ENCODE measurements around the gene RAB40A. TPM values are rescaled to one million over a fixed set of nuclear protein-coding genes. Genes with fewer than 3 reads are reported as not detected.
A peak's percentile ranks its signal among the peaks of the same experiment; 100 is the strongest.

Gene RAB40A
- total RNA-seq, 1 experiment from 2014 or later: 0.04 TPM

DNA sequence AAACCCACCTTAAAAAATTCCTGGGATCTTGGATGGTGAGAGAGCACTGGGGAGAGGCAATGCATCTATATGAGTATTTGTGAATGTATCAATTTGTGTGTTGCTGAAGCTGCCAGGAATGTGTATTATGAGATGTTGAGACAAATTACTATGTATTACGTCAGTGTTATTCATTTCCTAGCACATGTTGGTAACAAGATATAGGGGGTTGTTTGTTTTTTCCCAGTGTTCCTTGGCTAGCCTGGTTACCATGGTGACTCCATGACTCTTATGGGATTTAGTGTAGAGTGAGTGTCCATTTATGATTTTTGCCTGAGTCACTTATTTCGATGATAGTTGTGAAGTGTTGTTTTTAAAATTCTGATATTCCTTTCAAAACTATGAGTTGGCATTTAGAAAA is 65.6 kb downstream of the RAB40A start:
- DNase-seq: peak; percentile 92
- H3K27me3 ChIP-seq (ENCODE audit: low read length): no peaks in the 10 kb centered on the region
- CTCF ChIA-PET: no interaction called here
- no peaks in the 10 kb centered on the region for H3K9me2 ChIP-seq (replicated peaks; ENCODE audit: low read length)
- no peak overlapping the region for H2AFZ ChIP-seq (ENCODE audit: low read length)
- no peaks in the 10 kb centered on the region for H4K20me1 ChIP-seq (ENCODE audit: low read length)
- TF ChIP-seq EZH2 (IDR thresholded peaks at IDR 0.05; ENCODE audit: low read length, unreplicated experiment) (no peak), EZH2phosphoT487 (IDR thresholded peaks at IDR 0.05; ENCODE audit: borderline replicate concordance, low read length) (no peak)
- TF ChIP-seq, protein P1, sequence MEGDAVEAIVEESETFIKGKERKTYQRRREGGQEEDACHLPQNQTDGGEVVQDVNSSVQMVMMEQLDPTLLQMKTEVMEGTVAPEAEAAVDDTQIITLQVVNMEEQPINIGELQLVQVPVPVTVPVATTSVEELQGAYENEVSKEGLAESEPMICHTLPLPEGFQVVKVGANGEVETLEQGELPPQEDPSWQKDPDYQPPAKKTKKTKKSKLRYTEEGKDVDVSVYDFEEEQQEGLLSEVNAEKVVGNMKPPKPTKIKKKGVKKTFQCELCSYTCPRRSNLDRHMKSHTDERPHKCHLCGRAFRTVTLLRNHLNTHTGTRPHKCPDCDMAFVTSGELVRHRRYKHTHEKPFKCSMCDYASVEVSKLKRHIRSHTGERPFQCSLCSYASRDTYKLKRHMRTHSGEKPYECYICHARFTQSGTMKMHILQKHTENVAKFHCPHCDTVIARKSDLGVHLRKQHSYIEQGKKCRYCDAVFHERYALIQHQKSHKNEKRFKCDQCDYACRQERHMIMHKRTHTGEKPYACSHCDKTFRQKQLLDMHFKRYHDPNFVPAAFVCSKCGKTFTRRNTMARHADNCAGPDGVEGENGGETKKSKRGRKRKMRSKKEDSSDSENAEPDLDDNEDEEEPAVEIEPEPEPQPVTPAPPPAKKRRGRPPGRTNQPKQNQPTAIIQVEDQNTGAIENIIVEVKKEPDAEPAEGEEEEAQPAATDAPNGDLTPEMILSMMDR (conservative IDR thresholded peaks at IDR 0.05; ENCODE audit: low read depth, low read length): no peak
- peak overlapping the region; percentile 84 for H3K27ac ChIP-seq (ENCODE audit: low read length)
- ATAC-seq: peak; percentile 97
- H3K4me2 ChIP-seq (ENCODE audit: low read length): peak overlapping the region; percentile 35
- H3K36me3 ChIP-seq (ENCODE audit: low read depth, low read length): no peaks in the 10 kb centered on the region
- peaks cover 12% of the 10 kb centered on the region for H3K4me1 ChIP-seq (ENCODE audit: insufficient read depth, low read length)
- no peak overlapping the region for H3K4me3 ChIP-seq (ENCODE audit: low read length)
- H3K9ac ChIP-seq (ENCODE audit: low read length): peak overlapping the region; percentile 43; the same call in 1 of the 2 replicates
- no TSS peak for BruUV-seq (replicated peaks)
- intact Hi-C loops (cut with micrococcal nuclease): no loop called here
- POLR2A ChIA-PET (ENCODE audit: unreplicated experiment): no interaction called here
- H3F3A ChIP-seq (ENCODE audit: low read length, unreplicated experiment): no peaks in the 10 kb centered on the region
- H3K79me2 ChIP-seq (ENCODE audit: low read length): no peaks in the 10 kb centered on the region
- no peaks in the 10 kb centered on the region for H3K9me3 ChIP-seq (ENCODE audit: low read length)

Other genes with a start within 250 kb of the RAB40A start
- gene TCEAL5, start 242.7 kb downstream of the RAB40A start, total RNA-seq (2014; rRNA removed): not detected in 2 replicates
- 1.6 and 2.8 TPM in 2 replicates for gene BEX2, start 208.5 kb downstream of the RAB40A start, total RNA-seq (2014; rRNA removed)
- not detected in 2 replicates for gene TCEAL7, start 189.2 kb downstream of the RAB40A start, total RNA-seq (2014; rRNA removed)
- gene TCEAL9, start 163.0 kb downstream of the RAB40A start, total RNA-seq (2014; rRNA removed): 23.0 and 46.8 TPM in 2 replicates
- 130 and 146 TPM in 2 replicates for gene BEX3, start 143.0 kb downstream of the RAB40A start, total RNA-seq (2014; rRNA removed)
- gene TCEAL4, start 66.0 kb upstream of the RAB40A start, total RNA-seq (2014; rRNA removed): 29.8 and 40.8 TPM in 2 replicates
- gene TCEAL3, start 88.5 kb upstream of the RAB40A start, total RNA-seq (2014; rRNA removed): 18.3 and 21.1 TPM in 2 replicates
- gene TCEAL1, start 109.5 kb upstream of the RAB40A start, total RNA-seq (2014; rRNA removed): 22.8 and 26.3 TPM in 2 replicates
- 349 and 414 TPM in 2 replicates for gene MORF4L2, start 167.2 kb upstream of the RAB40A start, total RNA-seq (2014; rRNA removed)
- 0.40 TPM in 1 of 2 replicates, not detected in the other for gene TMEM31, start 191.4 kb upstream of the RAB40A start, total RNA-seq (2014; rRNA removed)